Cardiac muscle cell (in vitro differentiated cells and primary cell): ENCODE measurements around the gene SLC38A7. TPM values are rescaled to one million over a fixed set of nuclear protein-coding genes. Genes with fewer than 3 reads are reported as not detected.

Experiments
- DNase-seq, 2 donors: peaks; one replicate each; pipeline versions ENCODE4 v3.0.0 to v3.0.0-alpha.2; 2010 to 2017; ENCODE audit warnings: low read depth in 1 of 2, low spot score in 1 of 2
- H3K27ac ChIP-seq: fragments of 200-600 bp; sonication (generic); 2 replicates; pipeline ENCODE4 v1.5.1; 2016
- H3K27me3 ChIP-seq: fragments of 200-600 bp; sonication (generic); 2 replicates; pipeline ENCODE4 v1.6.0; 2016; ENCODE audit warnings: control low read depth
- H3K36me3 ChIP-seq: fragments of 200-600 bp; sonication (generic); 2 replicates; pipeline ENCODE4 v1.5.1; 2016; ENCODE audit warnings: control low read depth
- H3K4me1 ChIP-seq: fragments of 200-600 bp; sonication (generic); 2 replicates; pipeline ENCODE4 v1.8.1; 2017; ENCODE audit warnings: low read depth, mild to moderate bottlenecking, mixed run types
- H3K4me3 ChIP-seq: fragments of 200-600 bp; sonication (generic); 2 replicates; pipeline ENCODE4 v1.5.1; 2016; ENCODE audit warnings: mild to moderate bottlenecking
- H3K9me3 ChIP-seq: fragments of 200-600 bp; sonication (generic); 2 replicates; pipeline ENCODE4 v1.5.1; 2017; ENCODE audit warnings: low read depth, mild to moderate bottlenecking, control low read depth
- polyA plus RNA-seq: library from polyadenylated mRNA; unstranded; fragments of >200 nt; fragmentation: Nextera tagmentation; extraction: Ambion mirVana; gene quantifications from 2 replicates; pipeline ENCODE4 v1.2.1, GENCODE V29; 2016
- total RNA-seq: library from RNA; depleted of rRNA; stranded (reverse); fragments of >200 nt; gene quantifications from 2 replicates; pipeline ENCODE4 v1.2.3, GENCODE V29; 2016
- TF ChIP-seq, protein P1 (sequence below): IDR thresholded peaks from 2 replicates; pipeline ENCODE4 v1.5.1; 2012; ENCODE audit warnings: low read depth, mild to moderate bottlenecking, low read length

SLC38A7 gene
- total and polyA plus RNA-seq, 2 experiments from 2014 or later, result 12.2 to 22.4 TPM

GRCh38 chr16:58615280-58615679 is 69.3 kb downstream of the SLC38A7 start:
- TF ChIP-seq, protein P1, sequence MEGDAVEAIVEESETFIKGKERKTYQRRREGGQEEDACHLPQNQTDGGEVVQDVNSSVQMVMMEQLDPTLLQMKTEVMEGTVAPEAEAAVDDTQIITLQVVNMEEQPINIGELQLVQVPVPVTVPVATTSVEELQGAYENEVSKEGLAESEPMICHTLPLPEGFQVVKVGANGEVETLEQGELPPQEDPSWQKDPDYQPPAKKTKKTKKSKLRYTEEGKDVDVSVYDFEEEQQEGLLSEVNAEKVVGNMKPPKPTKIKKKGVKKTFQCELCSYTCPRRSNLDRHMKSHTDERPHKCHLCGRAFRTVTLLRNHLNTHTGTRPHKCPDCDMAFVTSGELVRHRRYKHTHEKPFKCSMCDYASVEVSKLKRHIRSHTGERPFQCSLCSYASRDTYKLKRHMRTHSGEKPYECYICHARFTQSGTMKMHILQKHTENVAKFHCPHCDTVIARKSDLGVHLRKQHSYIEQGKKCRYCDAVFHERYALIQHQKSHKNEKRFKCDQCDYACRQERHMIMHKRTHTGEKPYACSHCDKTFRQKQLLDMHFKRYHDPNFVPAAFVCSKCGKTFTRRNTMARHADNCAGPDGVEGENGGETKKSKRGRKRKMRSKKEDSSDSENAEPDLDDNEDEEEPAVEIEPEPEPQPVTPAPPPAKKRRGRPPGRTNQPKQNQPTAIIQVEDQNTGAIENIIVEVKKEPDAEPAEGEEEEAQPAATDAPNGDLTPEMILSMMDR, result no peak
- DNase-seq, result peak in 1 of 2 donors; percentile 28
- no peak overlapping the region for H3K4me3 ChIP-seq
- H3K4me1 ChIP-seq, result no peaks in the 10 kb centered on the region
- H3K36me3 ChIP-seq, result peaks cover 15% of the 10 kb centered on the region
- H3K9me3 ChIP-seq, result no peaks in the 10 kb centered on the region
- no peak overlapping the region for H3K27ac ChIP-seq
- H3K27me3 ChIP-seq, result no peaks in the 10 kb centered on the region

Other genes with a start within 250 kb of the SLC38A7 start
- gene NDRG4, start 184.6 kb downstream of the SLC38A7 start, total RNA-seq, result 62.3 and 80.3 TPM in 2 replicates
- gene NDRG4, start 184.6 kb downstream of the SLC38A7 start, polyA plus RNA-seq, result 48.0 and 54.4 TPM in 2 replicates
- gene SETD6, start 169.3 kb downstream of the SLC38A7 start, total RNA-seq, result 23.0 and 47.6 TPM in 2 replicates
- gene SETD6, start 169.3 kb downstream of the SLC38A7 start, polyA plus RNA-seq, result 23.8 and 32.9 TPM in 2 replicates
- gene CNOT1, start 54.9 kb downstream of the SLC38A7 start, total RNA-seq, result 71.8 and 73.1 TPM in 2 replicates
- 49.3 and 69.3 TPM in 2 replicates for gene CNOT1, start 54.9 kb downstream of the SLC38A7 start, polyA plus RNA-seq
- 99.2 and 116 TPM in 2 replicates for gene GOT2, start 49.5 kb upstream of the SLC38A7 start, total RNA-seq
- gene GOT2, start 49.5 kb upstream of the SLC38A7 start, polyA plus RNA-seq, result 201 and 211 TPM in 2 replicates